SHP77 treated with DMSO at 0.1 percent for 48 hours (cell line): ENCODE measurements around the gene CFAP58.

Source experiments
- DNase-seq: peaks from one replicate; lab custom pipeline; 2025; lab: John Stamatoyannopoulos, UW

CFAP58 gene

GRCh38 chr10:104334561-104334960 lies 19.1 kb upstream of the CFAP58 start:
- no peak for DNase-seq

DNA sequence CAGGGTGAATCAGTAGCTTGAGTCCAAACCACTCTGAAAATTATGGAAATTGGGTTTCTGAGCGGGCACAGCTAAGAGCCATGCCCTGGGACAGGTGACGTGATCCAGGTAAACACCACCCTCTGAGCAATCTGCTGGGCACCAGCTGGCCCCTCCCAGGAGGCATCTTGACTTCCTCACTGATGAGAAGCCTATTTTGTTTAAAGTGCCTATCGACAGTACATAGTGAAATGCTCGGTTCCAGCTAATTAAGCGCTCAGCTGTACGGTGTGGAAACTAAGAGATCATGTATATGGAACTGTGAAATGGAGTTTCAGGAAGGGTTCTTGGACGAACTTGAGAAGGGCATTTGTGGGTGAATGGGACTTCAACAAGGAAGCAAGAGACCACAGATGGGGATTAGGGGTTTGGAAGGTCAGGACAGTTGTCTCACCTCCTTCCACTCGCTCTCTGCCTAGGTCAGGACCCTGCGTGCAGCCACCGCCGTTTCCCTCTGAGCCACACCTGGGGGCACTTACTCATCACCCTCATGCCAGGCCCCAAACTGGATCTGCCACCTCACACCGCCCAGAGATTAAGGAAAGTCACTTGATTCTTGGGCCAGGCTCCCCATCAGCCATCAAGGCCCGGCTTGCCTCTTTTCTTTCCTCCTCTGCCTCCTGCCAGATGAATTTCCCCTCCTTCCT lies 18.5 kb upstream of the CFAP58 start:
- no peak for DNase-seq

- DNase-seq = no peak
Observed at GRCh38 chr10:104336821-104337467, 16.7 kb upstream of the CFAP58 start.

DNA sequence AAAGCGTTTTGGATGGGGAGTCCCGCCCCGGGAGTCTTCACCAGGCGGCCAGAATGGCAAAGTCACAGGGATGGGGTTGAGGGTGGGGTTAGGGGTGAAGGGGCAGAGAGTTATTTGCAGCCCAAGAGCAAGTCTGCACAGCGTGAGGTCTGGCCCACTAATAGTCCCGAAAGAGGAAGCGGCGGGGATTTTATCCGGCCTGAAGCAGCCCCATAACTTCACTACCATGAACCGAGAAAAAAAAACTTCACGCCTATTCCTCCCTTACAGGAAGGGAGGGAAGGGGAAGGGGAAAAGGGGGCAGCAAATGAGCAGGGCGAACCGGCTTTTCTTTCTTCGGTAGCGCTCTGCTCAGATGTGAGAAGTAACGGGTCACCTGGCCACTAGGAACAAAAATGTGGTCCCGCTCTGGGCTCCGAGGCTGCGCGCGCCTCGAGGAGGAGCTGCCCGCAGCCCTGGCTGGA lies 16.1 kb upstream of the CFAP58 start:
- DNase-seq = no peak

- DNase-seq = no peak
Observed at GRCh38 chr10:104337985-104338735, 15.5 kb upstream of the CFAP58 start, which contains the start of gene ITPRIP. ITPRIP (minus strand) TSS chr10:104338465; CDS start chr10:104316051, 22,414 bp downstream.

GRCh38 chr10:104339469-104340110 lies 14.0 kb upstream of the CFAP58 start:
- no peak for DNase-seq

DNA sequence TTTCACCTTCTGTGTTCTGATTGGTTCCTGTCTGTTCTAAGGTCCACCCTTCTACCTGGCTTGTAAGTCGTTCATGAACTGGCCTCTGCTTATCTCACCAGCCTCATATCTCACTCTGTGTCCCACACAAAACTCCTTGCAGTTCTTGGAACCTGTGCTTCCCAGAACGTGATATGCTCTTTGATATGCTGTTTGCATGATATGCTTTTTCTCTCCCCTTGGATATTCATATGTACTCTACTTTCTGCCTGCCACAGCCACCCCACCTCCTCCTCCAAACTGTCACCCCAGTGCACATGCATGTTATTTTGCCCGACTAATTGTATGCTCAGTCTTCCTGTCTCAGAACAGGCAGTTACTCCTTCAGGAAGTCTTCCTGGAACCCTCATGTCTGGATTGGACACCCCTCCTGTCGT lies 13.5 kb upstream of the CFAP58 start:
- DNase-seq = no peak

- no peak for DNase-seq
Observed at GRCh38 chr10:104340641-104341040, 13.0 kb upstream of the CFAP58 start.

DNA sequence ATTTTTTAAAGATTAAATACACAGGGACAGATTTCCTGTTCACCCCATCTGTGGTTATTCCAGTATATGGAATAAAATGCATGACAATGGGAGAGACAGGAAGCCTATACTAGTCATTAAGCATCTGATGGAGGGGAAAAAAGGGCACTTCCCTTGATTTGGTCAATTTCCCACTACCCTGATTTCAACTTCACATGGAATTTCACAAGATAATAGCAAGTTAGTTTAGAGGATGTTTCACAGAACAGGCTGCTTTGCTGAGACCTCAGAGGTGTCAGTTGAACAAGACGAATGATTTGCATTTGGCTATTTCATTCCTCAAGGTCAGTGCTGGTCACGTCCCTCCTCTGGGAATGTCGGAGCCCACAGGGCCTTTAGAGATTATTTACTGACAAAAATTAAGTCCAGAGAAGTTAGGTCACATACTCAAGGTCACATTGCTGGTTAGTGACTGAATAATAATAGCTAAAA lies 10.7 kb upstream of the CFAP58 start:
- DNase-seq = no peak

DNA sequence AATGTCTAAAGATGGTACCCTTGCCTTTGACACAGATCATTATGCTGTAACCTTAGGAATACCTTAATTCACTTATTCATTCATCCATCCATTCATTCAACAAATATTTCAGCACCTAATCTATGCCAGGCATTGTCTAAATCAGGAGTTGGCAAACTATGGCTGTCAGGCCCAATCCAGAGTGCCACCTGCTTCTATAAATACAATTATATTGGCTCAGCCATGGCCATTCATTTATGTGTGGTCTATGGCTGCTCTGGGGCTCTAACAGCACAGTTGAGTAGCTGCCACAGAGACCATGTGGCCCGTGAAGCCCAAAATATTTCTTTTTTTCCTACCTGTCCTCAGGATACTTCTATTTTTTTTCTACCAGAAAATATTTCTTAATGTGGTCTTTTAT lies 9.4 kb upstream of the CFAP58 start:
- DNase-seq = no peak

- DNase-seq = no peak
Observed at GRCh38 chr10:104345515-104345914, 8.1 kb upstream of the CFAP58 start.

DNA sequence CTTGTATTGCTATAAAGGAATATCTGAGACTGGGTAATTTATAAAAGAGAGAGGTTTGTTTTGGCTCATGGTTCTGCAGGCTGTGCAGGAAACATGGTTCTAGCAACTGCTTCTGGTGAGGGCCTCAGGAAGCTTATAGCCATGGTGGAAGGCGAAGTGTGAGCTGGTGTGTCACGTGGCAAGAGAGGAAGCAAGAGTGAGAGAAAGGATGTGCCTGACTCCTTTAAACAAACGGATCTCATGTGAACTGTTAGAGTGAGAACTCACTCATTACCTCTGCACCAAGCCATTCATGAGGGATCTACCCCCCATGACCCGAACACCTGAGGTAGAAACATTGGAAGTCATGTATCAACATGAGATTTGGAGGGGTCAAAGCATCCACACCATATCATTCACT lies 7.7 kb upstream of the CFAP58 start:
- no peak for DNase-seq

DNA sequence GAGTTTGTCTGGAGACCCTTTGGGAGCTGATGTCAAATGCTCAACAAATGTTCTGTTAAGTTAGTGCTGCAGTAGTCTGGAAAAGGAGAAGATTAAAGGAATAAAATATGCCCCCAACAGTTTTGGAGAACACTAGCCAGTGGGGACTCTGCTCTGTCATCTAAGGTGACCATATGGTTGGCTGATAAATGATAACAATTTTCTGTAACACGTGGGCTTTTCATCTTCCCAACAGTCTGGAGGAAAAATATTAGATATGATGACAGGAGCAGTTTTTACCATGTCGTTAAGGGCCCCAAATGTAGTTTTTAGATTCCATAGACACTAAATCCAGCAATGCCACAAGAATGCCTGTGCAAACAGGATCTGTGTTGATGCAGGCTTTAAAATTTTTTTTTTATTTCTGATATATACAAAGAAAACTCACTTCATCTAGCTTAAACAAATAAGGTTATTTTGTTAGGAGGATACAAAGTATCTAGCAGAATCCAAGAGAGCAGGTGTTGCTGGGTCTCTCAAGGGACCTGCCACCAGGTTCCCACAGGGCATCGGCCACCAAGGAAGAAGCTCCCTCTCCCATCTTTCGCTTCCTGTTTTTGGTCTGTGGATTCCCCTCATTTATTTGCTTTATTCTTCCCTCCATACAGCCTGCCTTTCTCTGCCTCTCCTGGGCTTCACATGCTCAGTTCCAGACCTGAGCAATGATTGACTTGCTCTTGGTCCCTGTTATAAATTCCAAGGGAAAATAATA lies 6.2 kb upstream of the CFAP58 start:
- no peak for DNase-seq

- no peak for DNase-seq
Observed at GRCh38 chr10:104348601-104349000, 5.0 kb upstream of the CFAP58 start.

GRCh38 chr10:104349623-104350126 lies 4.0 kb upstream of the CFAP58 start:
- DNase-seq = no peak

DNA sequence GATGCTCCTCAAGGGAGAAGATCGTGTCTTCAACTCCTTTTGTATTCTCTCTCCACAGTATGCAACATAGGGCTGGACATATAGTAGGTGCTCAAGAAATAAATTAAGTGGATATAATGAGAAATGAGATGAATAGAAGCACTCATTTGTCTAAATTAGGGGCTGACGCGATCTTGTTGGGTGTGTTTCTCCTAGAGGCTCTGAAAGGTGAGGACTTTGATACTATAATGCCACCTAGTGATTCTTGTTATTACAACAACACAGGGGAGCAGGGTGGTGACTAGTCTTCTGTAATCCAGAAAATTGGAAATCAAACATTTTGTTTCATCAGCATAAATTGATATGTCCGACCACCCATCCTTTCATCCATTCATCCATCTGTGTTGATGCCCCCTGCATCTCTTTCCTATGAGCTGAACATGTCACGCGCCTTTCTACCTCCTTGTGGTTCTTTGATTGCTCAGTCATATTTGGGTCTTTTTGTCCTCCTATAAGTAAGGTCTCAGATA lies 3.5 kb upstream of the CFAP58 start:
- peak; percentile 51 for DNase-seq

DNA sequence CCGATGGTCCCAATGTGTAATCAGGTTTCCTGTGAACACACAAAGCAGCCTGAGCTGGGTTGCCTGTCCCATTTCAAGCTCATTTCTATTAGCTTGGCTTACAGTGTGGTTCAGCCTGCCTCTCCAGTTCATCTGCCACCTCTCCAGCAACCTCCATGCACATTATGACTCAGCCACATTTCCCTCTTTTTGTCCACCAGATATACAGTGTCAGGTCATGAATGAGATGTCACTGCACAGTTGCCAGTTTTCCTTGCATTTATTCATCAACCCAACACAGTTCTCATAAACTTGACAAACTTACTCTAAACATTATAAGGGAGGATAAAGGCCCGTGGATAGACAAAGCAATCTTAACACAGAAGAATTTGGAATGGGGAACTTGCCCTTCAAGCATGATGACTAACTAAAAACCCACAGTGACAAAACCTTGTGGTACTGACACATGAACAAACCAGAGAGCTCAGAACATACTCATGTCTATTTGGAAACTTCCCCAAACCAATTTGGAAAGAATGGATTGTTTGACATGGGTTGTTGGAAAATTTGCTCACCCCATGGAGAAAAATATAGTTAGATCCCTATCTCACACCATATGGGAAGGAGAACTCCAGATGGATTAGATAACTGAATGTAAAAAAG lies 2.5 kb upstream of the CFAP58 start:
- no peak for DNase-seq

- no peak for DNase-seq
Observed at GRCh38 chr10:104351919-104352318, 1.7 kb upstream of the CFAP58 start.

GRCh38 chr10:104359811-104360210 lies 6.2 kb downstream of the CFAP58 start:
- DNase-seq = no peak

DNA sequence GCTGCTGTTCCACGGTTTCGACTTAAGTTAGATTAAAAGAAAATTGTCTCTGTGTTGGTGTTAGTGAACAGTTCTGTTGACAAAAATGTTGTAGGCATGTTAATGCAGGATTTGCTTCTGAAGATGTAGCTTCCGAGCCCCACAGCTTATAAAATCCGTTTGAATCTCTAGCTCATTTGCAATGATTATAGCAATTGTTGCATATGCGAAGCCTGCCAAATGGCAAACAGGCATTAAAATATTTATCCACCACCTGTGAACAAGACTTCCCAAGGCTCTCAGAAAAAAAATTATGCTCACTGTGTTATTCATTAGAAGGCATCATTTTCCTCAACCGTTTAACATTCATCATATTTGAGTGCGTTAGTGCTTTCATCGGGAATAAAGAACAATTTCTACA lies 14.3 kb downstream of the CFAP58 start:
- no peak for DNase-seq

- no peak for DNase-seq
Observed at GRCh38 chr10:104368381-104368780, 14.7 kb downstream of the CFAP58 start.
